HepG2 (cell line): ENCODE results near the gene MEGF11. TPM values are rescaled to one million over a fixed set of nuclear protein-coding genes. Genes with fewer than 3 reads are reported as not detected.

ENCODE experiments used
- ATAC-seq: fragments of 200-7000 bp; cut with Tn5 transposase; 3 replicates; pipeline ENCODE4 v1.9.1; 2020; ENCODE audit warnings: mild to moderate bottlenecking, moderate library complexity
- BruUV-seq: library from RNA; stranded (reverse); fragments of 400-500 nt; replicated peaks from 2 replicates; lab custom pipeline; 2021; lab: Mats Ljungman, UMichigan
- CTCF ChIA-PET: fragments of 300-600 bp; formaldehyde crosslinking; extraction: SDS; loops from one replicate; lab custom pipeline; 2021; ENCODE audit warnings: low total read pairs, inconsistent platforms, low intra/inter-chr PET ratio; lab: Yijun Ruan, JAX
- POLR2A ChIA-PET: fragments of 350-600 bp; sonication (Branson Sonifier 250); formaldehyde crosslinking; loops from one replicate; lab custom pipeline; 2020; ENCODE audit warnings: antibody characterized with exemption, inconsistent platforms; lab: Yijun Ruan, JAX
- DNase-seq: peaks from one replicate; pipeline ENCODE4 v3.0.0-alpha.2; 2015; ENCODE audit warnings: low spot score
- FAIRE-seq: peaks from 3 replicates; lab custom pipeline; 2011; peaks lifted over from hg19 to GRCh38; lab: Jason Lieb, UNC
- H2AFZ ChIP-seq: one replicate; pipeline ENCODE4 v1.6.1; 2011; ENCODE audit warnings: low read length, inconsistent platforms
- H3K27ac ChIP-seq: fragments of 300-600 bp; 3 replicates; pipeline ENCODE4 v1.8.0; 2011; ENCODE audit warnings: mixed run types, mild to moderate bottlenecking, mixed read lengths, low read length, inconsistent platforms; ENCODE audit not compliant: insufficient read depth; ENCODE audit errors: extremely low read length
- H3K27me3 ChIP-seq, 2 experiments: fragments of 200-600 bp in 1 of 2; 2 replicates in 1 of 2; 3 replicates in 1 of 2; pipeline versions ENCODE4 v1.6.0 to v1.8.0; 2011; ENCODE audit warnings: low read length in 2 of 2, mild to moderate bottlenecking in 2 of 2, moderate library complexity in 2 of 2, inconsistent platforms in 1 of 2; ENCODE audit not compliant: insufficient read depth in 2 of 2, control insufficient read depth in 1 of 2
- H3K36me3 ChIP-seq, 2 experiments: fragments of 200-600 bp in 1 of 2; replicated peaks in 1 of 2; 2 replicates in 1 of 2; 3 replicates in 1 of 2; pipeline versions ENCODE4 v1.5.1 to v1.8.0; 2011; ENCODE audit warnings: low read length in 2 of 2, inconsistent platforms in 1 of 2; ENCODE audit not compliant: insufficient read depth in 2 of 2, control insufficient read depth in 1 of 2
- H3K4me1 ChIP-seq: 2 replicates; pipeline ENCODE4 v1.5.1; 2012; ENCODE audit warnings: low read length, inconsistent platforms; ENCODE audit not compliant: insufficient read depth
- H3K4me2 ChIP-seq: 2 replicates; pipeline ENCODE4 v1.6.0; 2011; ENCODE audit warnings: low read depth, low read length, inconsistent platforms
- H3K4me3 ChIP-seq, 3 experiments: fragments of 200-600 bp in 1 of 3; sonication (generic), shearing (Covaris generic) in 1 of 3; replicated peaks in 1 of 3; 2 replicates each; pipeline ENCODE4 v1.5.1; 2011 to 2016; ENCODE audit warnings: low read length in 3 of 3, inconsistent platforms in 2 of 3, low read depth in 2 of 3, mild to moderate bottlenecking in 2 of 3, control low read depth in 1 of 3, mixed read lengths in 1 of 3; ENCODE audit not compliant: insufficient read depth in 1 of 3
- H3K79me2 ChIP-seq: one replicate; pipeline ENCODE4 v1.6.1; 2011; ENCODE audit warnings: low read length, inconsistent platforms; ENCODE audit not compliant: insufficient read depth
- H3K9ac ChIP-seq: 2 replicates; pipeline ENCODE4 v1.6.0; 2011; ENCODE audit warnings: mild to moderate bottlenecking, low read depth, low read length, inconsistent platforms; ENCODE audit not compliant: insufficient read depth
- H3K9me3 ChIP-seq: 2 replicates; pipeline ENCODE4 v1.5.1; 2012; ENCODE audit warnings: mild to moderate bottlenecking, low read length
- H4K20me1 ChIP-seq: 2 replicates; pipeline ENCODE4 v1.6.0; 2011; ENCODE audit warnings: inconsistent platforms, mild to moderate bottlenecking, low read length, moderate library complexity; ENCODE audit not compliant: insufficient read depth
- DNMT1 ChIP-seq: sonication (generic); formaldehyde crosslinking; IDR thresholded peaks from 2 replicates; pipeline ENCODE4 v1.5.1; 2020; ENCODE audit warnings: mild to moderate bottlenecking, missing genetic modification reagents
- DNMT3B ChIP-seq: conservative IDR thresholded peaks from 2 replicates; pipeline ENCODE4 v1.6.1; 2016; ENCODE audit warnings: missing biosample characterization, control low read depth
- FOXJ3 ChIP-seq: sonication (generic); formaldehyde crosslinking; IDR thresholded peaks from 2 replicates; pipeline ENCODE4 v1.4.0; 2020; ENCODE audit warnings: missing genetic modification reagents, mild to moderate bottlenecking, borderline replicate concordance
- IRF2 ChIP-seq: IDR thresholded peaks from 2 replicates; pipeline ENCODE4 v1.6.1; 2018; ENCODE audit warnings: missing genetic modification reagents, missing compliant biosample characterization
- MEIS1 ChIP-seq: sonication (generic); formaldehyde crosslinking; IDR thresholded peaks from 2 replicates; pipeline ENCODE4 v1.9.0; 2021; ENCODE audit warnings: mild to moderate bottlenecking, missing genetic modification reagents, moderate library complexity, borderline replicate concordance
- SP140L ChIP-seq: sonication (generic); formaldehyde crosslinking; IDR thresholded peaks from 2 replicates; pipeline ENCODE4 v1.4.0; 2020; ENCODE audit warnings: missing genetic modification reagents, borderline replicate concordance
- SP2 ChIP-seq: sonication (generic); formaldehyde crosslinking; IDR thresholded peaks from 2 replicates; pipeline ENCODE4 v1.5.1; 2020; ENCODE audit warnings: mild to moderate bottlenecking, missing genetic modification reagents
- STAT5B ChIP-seq: sonication (generic); formaldehyde crosslinking; IDR thresholded peaks from 2 replicates; pipeline ENCODE4 v1.4.0; 2020; ENCODE audit warnings: missing genetic modification reagents
- TAF1 ChIP-seq: sonication (generic); formaldehyde crosslinking; IDR thresholded peaks from 2 replicates; pipeline ENCODE4 v1.4.0; 2020; ENCODE audit warnings: missing genetic modification reagents
- YEATS2 ChIP-seq: sonication (generic); formaldehyde crosslinking; IDR thresholded peaks from 2 replicates; pipeline ENCODE4 v1.4.0; 2020; ENCODE audit warnings: missing genetic modification reagents, borderline replicate concordance
- ZFP36L1 ChIP-seq: sonication (generic); formaldehyde crosslinking; IDR thresholded peaks from 2 replicates; pipeline ENCODE4 v1.8.0; 2022; ENCODE audit warnings: mild to moderate bottlenecking, missing genetic modification reagents, moderate library complexity
- ZNF124 ChIP-seq: sonication (generic); formaldehyde crosslinking; IDR thresholded peaks from 2 replicates; pipeline ENCODE4 v1.4.0; 2020; ENCODE audit warnings: missing genetic modification reagents
- WGBS: methylation state at CpG from one replicate; pipeline ENCODE4 v1.1.6; 2017; ENCODE audit warnings: low lambda C conversion rate; 5-methylcytosine and 5-hydroxymethylcytosine counted together
- in situ Hi-C: cut with HindIII; loops from 2 replicates; pipeline ENCODE4 v1.10.0; 2017; ENCODE audit warnings: low pct_unique_long_range_greater_than_20kb; ENCODE audit not compliant: extremely low pct_ligation_motif_present
- intact Hi-C: fragments of 100-400 bp; cut with micrococcal nuclease; formaldehyde crosslinking; loops from one replicate; pipeline ENCODE4 v1.10.0; 2022; ENCODE audit not compliant: unreplicated experiment
- polyA plus RNA-seq, 8 experiments: library from polyadenylated mRNA; depleted of rRNA in 3 of 8; stranded (reverse) in 7 of 8; unstranded in 1 of 8; fragments of >200 nt; fragmentation: Illumina TruSeq in 4 of 8; extraction: Trizol in 4 of 8; gene quantifications; 2 replicates each; pipeline versions ENCODE4 v1.2.1 to v1.2.3, GENCODE V29; 2011 to 2016; ENCODE audit warnings: low read depth in 4 of 8, missing spikeins in 1 of 8, mixed read lengths in 1 of 8; ENCODE audit not compliant: insufficient read depth in 1 of 8
- total RNA-seq, 5 experiments: library from RNA; depleted of rRNA; stranded (reverse); fragments of >200 nt; fragmentation: Illumina TruSeq; extraction: Trizol; gene quantifications; 2 replicates each; pipeline ENCODE4 v1.2.3, GENCODE V29; 2016; ENCODE audit warnings: low read depth in 1 of 5
- TF ChIP-seq, protein P1 (sequence below): sonication (generic); formaldehyde crosslinking; IDR thresholded peaks from 2 replicates; pipeline ENCODE4 v1.4.0; 2020; ENCODE audit warnings: missing genetic modification reagents; ENCODE audit errors: not compliant biosample characterization

Gene MEGF11
- total and polyA plus RNA-seq, 2 of the 13 experiments (the other 11 are each of a cell fraction or from before 2014, with no cell fraction given) = not detected

DNA sequence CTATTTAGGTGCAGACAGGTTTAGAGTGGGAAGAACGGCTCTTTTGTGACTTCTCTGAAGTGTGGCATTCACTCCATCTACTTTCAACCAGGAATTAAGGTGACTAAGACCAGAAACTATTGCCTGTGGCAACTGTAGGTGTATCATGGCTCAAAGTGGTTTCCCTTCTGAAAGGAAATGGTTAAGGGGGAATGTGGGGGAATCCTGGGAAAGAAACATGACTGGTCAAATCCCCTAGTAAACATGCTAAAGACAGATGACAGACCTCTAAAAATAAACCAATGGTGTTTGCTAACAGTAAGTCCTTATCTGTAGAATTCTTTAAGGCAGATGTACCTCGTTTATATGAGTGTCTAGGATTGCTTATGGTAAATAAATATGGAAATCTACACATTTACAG is 56.9 kb downstream of the MEGF11 start:
- ATAC-seq = no peak
- Histone ChIP-seq H3K9ac (no peak overlapping the region), H3K4me2 (no peak overlapping the region), H3K9me3 (no peaks in the 10 kb centered on the region), H2AFZ (no peak overlapping the region), H3K4me3 (no peak overlapping the region), H3K79me2 (no peaks in the 10 kb centered on the region), H3K27ac (no peak overlapping the region), H3K27me3 (peaks cover 0 to 10% of the 10 kb centered on the region in 2 experiments; a peak in 4 of 5 replicates), H3K36me3 (no peaks in the 10 kb centered on the region), H3K4me1 (no peaks in the 10 kb centered on the region), H4K20me1 (no peaks in the 10 kb centered on the region)
- intact Hi-C loops = no loop called here
- ChIA-PET POLR2A (no interaction called here), CTCF (no interaction called here)
- 3% methylated on average over 2 of the region's 2 CpGs for WGBS
- no peak for FAIRE-seq
- BruUV-seq = no TSS peak
- TF ChIP-seq SP140L (CRISPR knock-in tag) (no peak), IRF2 (CRISPR knock-in tag) (no peak), MEIS1 (CRISPR knock-in tag) (no peak), STAT5B (CRISPR knock-in tag) (no peak), YEATS2 (CRISPR knock-in tag) (no peak), SP2 (CRISPR knock-in tag) (no peak), DNMT3B (CRISPR knock-in tag) (no peak), ZNF124 (no peak), TAF1 (CRISPR knock-in tag) (no peak), ZFP36L1 (CRISPR knock-in tag) (no peak), FOXJ3 (CRISPR knock-in tag) (no peak), DNMT1 (CRISPR knock-in tag) (no peak)
- TF ChIP-seq, protein P1, sequence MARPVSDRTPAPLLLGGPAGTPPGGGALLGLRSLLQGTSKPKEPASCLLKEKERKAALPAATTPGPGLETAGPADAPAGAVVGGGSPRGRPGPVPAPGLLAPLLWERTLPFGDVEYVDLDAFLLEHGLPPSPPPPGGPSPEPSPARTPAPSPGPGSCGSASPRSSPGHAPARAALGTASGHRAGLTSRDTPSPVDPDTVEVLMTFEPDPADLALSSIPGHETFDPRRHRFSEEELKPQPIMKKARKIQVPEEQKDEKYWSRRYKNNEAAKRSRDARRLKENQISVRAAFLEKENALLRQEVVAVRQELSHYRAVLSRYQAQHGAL (CRISPR knock-in tag) = no peak
- in situ Hi-C loops = no loop called here
- DNase-seq = no peak
